Right atrium auricular region (tissue), 2 donors: ENCODE measurements around the gene PLEKHM3. TPM values are rescaled to one million over a fixed set of nuclear protein-coding genes. Genes with fewer than 3 reads are reported as not detected.

Experiments
- DNase-seq: peaks from one replicate; pipeline ENCODE4 v3.0.0-alpha.2; 2019; ENCODE audit warnings: low spot score
- H3K27ac ChIP-seq, 2 donors: fragments of 200-600 bp; sonication (generic); 1 replicate in 1 of 2; 2 replicates in 1 of 2; pipeline ENCODE4 v1.5.1; 2016 to 2019
- H3K27me3 ChIP-seq, 2 donors: fragments of 200-600 bp; sonication (generic); one replicate each; pipeline versions ENCODE4 v1.5.1 to v1.6.0; 2017 to 2019
- H3K36me3 ChIP-seq: fragments of 200-600 bp; sonication (generic); one replicate; pipeline ENCODE4 v1.5.1; 2016
- H3K4me1 ChIP-seq, 2 donors: fragments of 200-600 bp; sonication (generic); one replicate each; pipeline versions ENCODE4 v1.5.1 to v1.6.0; 2017 to 2019
- H3K4me3 ChIP-seq, 2 donors: fragments of 200-600 bp; sonication (generic); 1 replicate in 1 of 2; 2 replicates in 1 of 2; pipeline ENCODE4 v1.5.1; 2017 to 2019; ENCODE audit warnings: mild to moderate bottlenecking in 1 of 2, moderate library complexity in 1 of 2
- H3K9me3 ChIP-seq, 2 donors: fragments of 200-600 bp; sonication (generic); one replicate each; pipeline ENCODE4 v1.5.1; 2019
- total RNA-seq, 2 donors: library from RNA; depleted of rRNA; stranded (reverse); fragments of >200 nt; gene quantifications; one replicate each; pipeline ENCODE4 v1.1.0, GENCODE V29; 2016
- TF ChIP-seq, protein P1 (sequence below), 2 donors: fragments of 200-600 bp; sonication (generic); IDR thresholded peaks; one replicate each; pipeline ENCODE4 v1.5.1; 2019; ENCODE audit warnings: antibody characterized with exemption in 2 of 2

The PLEKHM3 gene
- total RNA-seq, 2 donors from 2014 or later = 14.9 to 20.0 TPM

DNA sequence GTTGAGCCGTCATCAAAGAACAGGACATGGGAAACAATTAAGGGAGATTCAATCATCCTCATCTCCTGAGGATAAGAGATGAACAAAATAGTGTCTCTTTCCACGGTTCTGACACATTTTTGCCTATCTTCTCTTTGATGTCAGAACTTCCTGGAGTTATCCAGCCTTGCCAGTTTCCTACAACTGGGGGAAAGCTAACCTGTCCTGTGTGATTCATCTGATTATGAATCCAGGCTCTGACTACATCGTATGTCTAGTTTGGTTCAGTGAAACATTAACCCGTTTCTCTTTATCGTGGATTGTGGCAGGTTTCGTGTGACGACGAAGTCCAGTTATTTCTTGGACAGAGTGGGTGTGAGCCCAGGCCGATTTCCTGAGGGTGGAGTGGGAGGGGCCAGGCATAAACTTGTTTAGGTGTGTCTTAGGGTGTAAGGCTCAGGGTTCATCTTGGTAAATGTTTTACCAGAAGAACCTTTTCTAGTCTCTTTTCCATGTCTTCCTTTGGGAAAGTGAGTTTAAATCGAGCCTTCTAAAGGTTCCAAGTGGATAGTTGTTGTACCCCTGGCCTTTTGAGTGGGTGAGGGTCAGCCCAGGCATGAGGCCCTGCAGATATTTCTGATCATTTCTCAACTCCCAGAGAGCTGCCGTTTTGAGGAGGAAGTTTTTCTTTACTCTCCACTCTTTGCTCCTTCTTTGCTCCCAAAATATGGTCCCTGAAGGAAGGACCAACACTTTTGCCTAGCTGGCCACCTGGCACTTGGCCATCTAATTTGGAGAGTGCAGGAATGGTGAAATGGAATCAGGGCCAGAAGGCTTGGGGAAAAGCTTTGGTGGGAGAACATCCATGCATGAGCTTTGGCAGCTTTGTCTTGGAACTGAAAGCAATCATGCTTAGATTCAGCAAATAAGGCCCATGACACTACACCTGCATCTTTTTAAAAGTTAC is 205.2 kb downstream of the PLEKHM3 start:
- Histone ChIP-seq H3K9me3 (no peaks in the 10 kb centered on the region), H3K36me3 (no peaks in the 10 kb centered on the region), H3K4me1 (peaks cover 0 to 10% of the 10 kb centered on the region in 2 donors), H3K27me3 (no peaks in the 10 kb centered on the region), H3K4me3 (no peak overlapping the region), H3K27ac (no peak overlapping the region)
- TF ChIP-seq, protein P1, sequence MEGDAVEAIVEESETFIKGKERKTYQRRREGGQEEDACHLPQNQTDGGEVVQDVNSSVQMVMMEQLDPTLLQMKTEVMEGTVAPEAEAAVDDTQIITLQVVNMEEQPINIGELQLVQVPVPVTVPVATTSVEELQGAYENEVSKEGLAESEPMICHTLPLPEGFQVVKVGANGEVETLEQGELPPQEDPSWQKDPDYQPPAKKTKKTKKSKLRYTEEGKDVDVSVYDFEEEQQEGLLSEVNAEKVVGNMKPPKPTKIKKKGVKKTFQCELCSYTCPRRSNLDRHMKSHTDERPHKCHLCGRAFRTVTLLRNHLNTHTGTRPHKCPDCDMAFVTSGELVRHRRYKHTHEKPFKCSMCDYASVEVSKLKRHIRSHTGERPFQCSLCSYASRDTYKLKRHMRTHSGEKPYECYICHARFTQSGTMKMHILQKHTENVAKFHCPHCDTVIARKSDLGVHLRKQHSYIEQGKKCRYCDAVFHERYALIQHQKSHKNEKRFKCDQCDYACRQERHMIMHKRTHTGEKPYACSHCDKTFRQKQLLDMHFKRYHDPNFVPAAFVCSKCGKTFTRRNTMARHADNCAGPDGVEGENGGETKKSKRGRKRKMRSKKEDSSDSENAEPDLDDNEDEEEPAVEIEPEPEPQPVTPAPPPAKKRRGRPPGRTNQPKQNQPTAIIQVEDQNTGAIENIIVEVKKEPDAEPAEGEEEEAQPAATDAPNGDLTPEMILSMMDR (IDR thresholded peaks at IDR 0.05) = no peak
- no peak for DNase-seq

DNA sequence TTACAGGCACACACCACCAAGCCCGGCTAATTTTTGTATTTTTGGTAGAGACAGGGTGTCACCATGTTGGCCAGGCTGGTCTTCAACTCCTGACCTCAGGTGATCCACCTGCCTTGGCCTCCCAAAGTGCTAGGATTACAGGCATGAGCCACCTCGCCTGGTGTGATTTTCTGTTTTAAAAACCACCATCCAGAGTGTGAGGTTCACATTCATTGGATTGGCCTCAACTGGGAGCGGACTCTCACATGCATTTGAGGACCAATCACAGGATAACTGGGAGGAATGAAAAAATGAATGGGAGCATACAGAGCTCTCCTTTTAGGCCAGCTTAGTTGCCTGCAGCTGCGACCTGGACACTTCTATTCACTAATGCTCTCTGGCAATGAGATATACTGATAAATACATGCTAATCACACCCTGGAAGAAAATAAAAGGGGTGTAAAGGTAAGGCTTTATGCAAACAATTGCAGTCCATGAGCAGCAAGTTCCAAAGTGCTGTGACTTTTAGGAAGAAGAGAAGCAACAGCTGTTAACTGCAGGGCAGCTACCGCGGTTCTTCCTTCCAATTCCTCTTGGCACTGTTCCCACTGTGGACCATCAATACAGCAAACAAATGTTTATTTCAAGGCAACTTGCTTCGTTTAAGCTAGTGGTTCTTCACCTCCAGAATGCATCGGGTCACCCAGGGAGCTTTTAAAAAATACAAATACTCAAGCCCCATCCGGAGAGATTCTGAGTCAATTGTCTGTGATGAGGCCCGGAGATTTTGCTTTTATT is 206.1 kb downstream of the PLEKHM3 start:
- Histone ChIP-seq H3K27ac (no peak overlapping the region), H3K4me3 (no peak overlapping the region), H3K4me1 (peaks cover 0 to under 1% of the 10 kb centered on the region in 2 donors), H3K27me3 (no peaks in the 10 kb centered on the region), H3K9me3 (no peaks in the 10 kb centered on the region), H3K36me3 (no peaks in the 10 kb centered on the region)
- no peak for DNase-seq
- TF ChIP-seq, protein P1 (IDR thresholded peaks at IDR 0.05) = no peak

DNA sequence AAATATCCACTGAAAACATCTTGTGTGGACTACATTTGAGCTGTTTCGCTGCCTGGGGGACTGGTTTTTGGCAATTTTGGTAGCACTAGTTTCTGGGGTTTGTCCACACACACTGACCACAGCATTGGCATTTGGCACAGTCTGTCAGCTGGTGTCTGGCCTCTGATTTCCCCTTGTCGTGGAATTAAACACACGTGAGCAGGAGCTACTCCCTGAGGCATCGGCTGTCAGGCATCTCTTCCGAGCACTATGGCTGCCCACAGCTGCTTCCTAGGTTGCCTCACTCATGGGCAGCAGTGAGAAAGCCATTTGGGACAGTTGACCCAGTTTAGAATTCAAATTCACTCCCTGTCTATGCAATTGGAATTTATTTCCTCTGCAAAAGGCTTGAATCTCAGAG is 208.8 kb downstream of the PLEKHM3 start:
- no peaks in the 10 kb centered on the region for H3K9me3 ChIP-seq
- no peaks in the 10 kb centered on the region for H3K27me3 ChIP-seq
- no peak overlapping the region for H3K27ac ChIP-seq
- no peak for DNase-seq
- H3K4me1 ChIP-seq = no peaks in the 10 kb centered on the region
- no peaks in the 10 kb centered on the region for H3K36me3 ChIP-seq
- TF ChIP-seq, protein P1 (IDR thresholded peaks at IDR 0.05) = no peak
- no peak overlapping the region for H3K4me3 ChIP-seq

DNA sequence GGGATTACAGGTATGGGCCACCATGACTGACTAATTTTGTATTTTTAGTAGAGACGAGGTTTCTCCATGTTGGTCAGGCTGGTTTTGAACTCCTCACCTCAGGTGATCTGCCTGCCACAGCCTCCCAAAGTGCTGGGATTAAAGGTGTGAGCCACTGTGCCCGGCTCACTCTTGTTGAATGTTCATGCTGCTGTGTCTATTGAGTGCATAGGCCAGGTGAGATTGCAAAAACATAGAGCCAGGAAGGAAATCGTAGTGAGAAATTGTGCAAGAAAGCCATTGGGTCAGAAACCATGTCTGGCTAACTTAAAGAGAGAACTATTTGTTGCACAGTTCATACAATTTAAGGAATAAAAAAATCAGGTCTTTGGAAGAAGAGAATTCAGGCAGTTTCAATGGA is 210.1 kb downstream of the PLEKHM3 start:
- no peak for DNase-seq
- Histone ChIP-seq H3K36me3 (no peaks in the 10 kb centered on the region), H3K27me3 (no peaks in the 10 kb centered on the region), H3K4me3 (no peak overlapping the region), H3K9me3 (no peaks in the 10 kb centered on the region), H3K4me1 (peaks cover 0 to 12% of the 10 kb centered on the region in 2 donors), H3K27ac (no peak overlapping the region)
- TF ChIP-seq, protein P1 (IDR thresholded peaks at IDR 0.05) = no peak

DNA sequence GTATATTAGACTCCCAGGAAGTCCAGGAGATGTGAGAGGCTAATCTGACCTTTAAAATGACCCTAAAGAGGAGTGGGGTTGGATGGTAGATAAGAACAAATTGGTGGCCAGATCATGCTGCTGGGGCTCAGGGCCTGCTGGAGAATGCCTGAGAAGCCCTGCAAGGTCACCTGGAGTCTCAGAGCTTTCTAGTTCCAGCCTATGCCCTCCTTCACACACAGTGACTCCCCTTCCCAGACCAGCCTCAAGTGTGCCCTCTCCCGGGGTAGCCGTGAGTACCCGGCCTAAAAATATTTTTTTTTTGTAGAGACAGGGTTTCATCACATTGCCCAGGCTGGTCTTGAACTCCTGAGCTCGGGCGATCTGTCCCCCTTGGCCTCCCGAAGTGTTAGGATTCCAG is 211.4 kb downstream of the PLEKHM3 start:
- TF ChIP-seq, protein P1 (IDR thresholded peaks at IDR 0.05) = no peak
- Histone ChIP-seq H3K9me3 (no peaks in the 10 kb centered on the region), H3K27me3 (no peaks in the 10 kb centered on the region), H3K4me3 (no peak overlapping the region), H3K4me1 (peaks cover 0 to 13% of the 10 kb centered on the region in 2 donors), H3K36me3 (no peaks in the 10 kb centered on the region), H3K27ac (no peak overlapping the region)
- DNase-seq = no peak
